ES-I3 (cell line): ENCODE data around the gene APPL1.

Experiments
- H3K36me3 ChIP-seq: 2 replicates; pipeline ENCODE4 v1.6.1; 2013; ENCODE audit warnings: mild to moderate bottlenecking, low read length, control low read depth, moderate library complexity; ENCODE audit not compliant: insufficient read depth
- H3K4me1 ChIP-seq: 2 replicates; pipeline ENCODE4 v1.6.1; 2013; ENCODE audit warnings: mild to moderate bottlenecking, control low read depth, low read length; ENCODE audit not compliant: insufficient read depth
- H3K9ac ChIP-seq: 2 replicates; pipeline ENCODE4 v1.6.1; 2013; ENCODE audit warnings: low read depth, mild to moderate bottlenecking, low read length, moderate library complexity
- H3K9me3 ChIP-seq: 2 replicates; pipeline ENCODE4 v1.6.1; 2013; ENCODE audit warnings: mild to moderate bottlenecking, low read length, moderate library complexity; ENCODE audit not compliant: control insufficient read depth, insufficient read depth

The APPL1 gene, protein sequence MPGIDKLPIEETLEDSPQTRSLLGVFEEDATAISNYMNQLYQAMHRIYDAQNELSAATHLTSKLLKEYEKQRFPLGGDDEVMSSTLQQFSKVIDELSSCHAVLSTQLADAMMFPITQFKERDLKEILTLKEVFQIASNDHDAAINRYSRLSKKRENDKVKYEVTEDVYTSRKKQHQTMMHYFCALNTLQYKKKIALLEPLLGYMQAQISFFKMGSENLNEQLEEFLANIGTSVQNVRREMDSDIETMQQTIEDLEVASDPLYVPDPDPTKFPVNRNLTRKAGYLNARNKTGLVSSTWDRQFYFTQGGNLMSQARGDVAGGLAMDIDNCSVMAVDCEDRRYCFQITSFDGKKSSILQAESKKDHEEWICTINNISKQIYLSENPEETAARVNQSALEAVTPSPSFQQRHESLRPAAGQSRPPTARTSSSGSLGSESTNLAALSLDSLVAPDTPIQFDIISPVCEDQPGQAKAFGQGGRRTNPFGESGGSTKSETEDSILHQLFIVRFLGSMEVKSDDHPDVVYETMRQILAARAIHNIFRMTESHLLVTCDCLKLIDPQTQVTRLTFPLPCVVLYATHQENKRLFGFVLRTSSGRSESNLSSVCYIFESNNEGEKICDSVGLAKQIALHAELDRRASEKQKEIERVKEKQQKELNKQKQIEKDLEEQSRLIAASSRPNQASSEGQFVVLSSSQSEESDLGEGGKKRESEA

GRCh38 chr3:57227204-57227929 lies at the start of gene APPL1:
Gene APPL1 (plus strand): TSS chr3:57227729. CDS start chr3:57227884, 155 bp downstream.
- no peaks in the 10 kb centered on the region; the same call in 1 of the 2 replicates for H3K36me3 ChIP-seq
- no peaks in the 10 kb centered on the region for H3K9me3 ChIP-seq
- no peaks in the 10 kb centered on the region for H3K4me1 ChIP-seq
- H3K9ac ChIP-seq = peak within 1 kb of the TSS; percentile 79

DNA sequence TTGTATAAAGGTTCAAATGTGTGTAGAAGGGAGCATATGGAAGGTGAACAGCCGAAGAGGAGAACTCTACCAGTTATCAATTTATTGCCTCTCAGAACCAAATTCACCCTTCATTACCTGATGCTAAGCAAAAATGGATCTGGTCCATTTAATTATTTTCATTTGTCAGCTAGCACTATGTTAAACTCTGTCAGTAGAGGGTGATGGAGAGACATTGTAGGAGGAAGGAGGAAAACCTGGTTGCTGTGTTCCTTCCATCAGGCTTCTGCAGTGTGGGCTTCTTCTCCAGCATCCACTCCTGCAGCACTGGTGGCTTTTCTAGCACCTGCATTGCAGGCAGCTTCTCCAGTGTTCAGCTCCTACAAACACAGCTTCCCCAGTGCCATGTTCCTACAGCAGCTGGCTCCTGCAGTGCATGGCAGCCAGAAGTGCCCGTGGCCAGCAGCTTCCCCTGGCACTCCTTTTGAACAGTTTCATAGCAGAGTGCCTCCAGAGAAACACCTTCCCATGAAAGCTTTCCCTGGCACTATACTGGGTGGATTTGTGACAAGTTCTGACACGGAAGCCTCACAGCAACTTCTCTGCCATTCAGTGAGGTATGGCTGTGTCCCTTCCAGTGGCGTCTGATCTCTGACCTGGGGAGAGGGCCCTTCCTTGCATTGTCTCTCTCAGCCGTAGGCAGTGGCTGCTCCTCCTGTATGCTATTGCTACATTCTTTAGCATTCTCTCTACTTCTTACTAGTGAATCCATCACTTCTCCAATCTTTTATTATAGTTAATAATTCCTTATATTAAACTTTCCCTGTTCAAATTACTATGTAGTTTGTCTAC lies 47.7 kb upstream of the APPL1 start:
- no peak overlapping the region for H3K9ac ChIP-seq
- no peaks in the 10 kb centered on the region for H3K36me3 ChIP-seq
- H3K4me1 ChIP-seq = peaks cover 9% of the 10 kb centered on the region; the same call in 1 of the 2 replicates
- no peaks in the 10 kb centered on the region for H3K9me3 ChIP-seq

DNA sequence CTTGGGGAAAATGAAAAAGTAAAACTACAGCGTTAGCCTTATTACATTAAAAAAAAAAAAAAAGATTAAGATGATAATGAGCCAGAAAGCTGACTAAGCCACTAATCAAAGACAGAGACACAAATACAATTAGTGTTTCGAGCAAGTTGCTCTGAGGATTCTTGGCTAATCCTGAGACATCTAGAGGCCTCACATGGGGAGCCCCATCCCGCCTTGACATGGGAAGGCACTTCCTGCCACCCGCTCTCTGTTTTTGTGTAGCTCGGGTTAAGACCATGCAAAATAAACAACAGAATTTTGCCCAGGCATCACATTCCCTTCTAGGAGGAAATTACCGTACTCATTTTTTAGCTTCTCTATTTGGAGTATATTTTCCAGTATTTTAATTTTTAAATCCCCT lies 43.0 kb upstream of the APPL1 start:
- Histone ChIP-seq H3K9ac (no peak overlapping the region), H3K4me1 (peaks cover 10% of the 10 kb centered on the region; the same call in 1 of the 2 replicates), H3K9me3 (no peaks in the 10 kb centered on the region), H3K36me3 (no peaks in the 10 kb centered on the region)

- Histone ChIP-seq H3K36me3 (no peaks in the 10 kb centered on the region), H3K9ac (no peak overlapping the region), H3K9me3 (no peaks in the 10 kb centered on the region), H3K4me1 (no peaks in the 10 kb centered on the region)
Observed at GRCh38 chr3:57192028-57192427, 35.5 kb upstream of the APPL1 start.

- Histone ChIP-seq H3K9ac (no peak overlapping the region), H3K36me3 (no peaks in the 10 kb centered on the region), H3K4me1 (peaks cover 2% of the 10 kb centered on the region; the same call in 1 of the 2 replicates), H3K9me3 (no peaks in the 10 kb centered on the region)
Observed at GRCh38 chr3:57194641-57195040, 32.9 kb upstream of the APPL1 start.

- H3K9me3 ChIP-seq = no peaks in the 10 kb centered on the region
- H3K4me1 ChIP-seq = peaks cover 19% of the 10 kb centered on the region
- peak within 1 kb of the TSS; percentile 19; the same call in 1 of the 2 replicates for H3K9ac ChIP-seq
- H3K36me3 ChIP-seq = no peaks in the 10 kb centered on the region
Observed at GRCh38 chr3:57199895-57200297, 27.6 kb upstream of the APPL1 start, which contains the start of gene HESX1. Gene HESX1 (minus strand): TSS chr3:57199978. CDS start chr3:57199918, 60 bp downstream.

DNA sequence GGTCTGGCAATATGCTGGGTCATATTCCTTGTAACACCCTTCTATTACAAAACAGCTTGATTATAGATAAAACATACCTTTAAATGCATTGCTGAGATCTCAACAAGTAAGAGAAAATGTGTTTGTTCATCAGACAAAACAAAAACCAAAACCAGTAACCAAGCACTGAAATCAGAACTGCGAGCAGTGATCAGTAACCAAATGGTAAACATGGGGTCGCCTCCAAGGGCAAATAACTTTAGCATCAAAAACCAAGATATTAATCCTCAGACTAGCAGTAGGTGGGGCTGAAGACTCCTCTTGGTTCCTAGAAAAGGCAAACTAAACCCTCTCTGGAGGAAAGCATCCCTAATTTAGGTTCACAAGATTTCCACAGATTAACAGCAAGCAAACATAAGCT lies 21.1 kb upstream of the APPL1 start:
- Histone ChIP-seq H3K9ac (no peak overlapping the region), H3K36me3 (no peaks in the 10 kb centered on the region), H3K4me1 (peaks cover 2% of the 10 kb centered on the region; the same call in 1 of the 2 replicates), H3K9me3 (no peaks in the 10 kb centered on the region)

DNA sequence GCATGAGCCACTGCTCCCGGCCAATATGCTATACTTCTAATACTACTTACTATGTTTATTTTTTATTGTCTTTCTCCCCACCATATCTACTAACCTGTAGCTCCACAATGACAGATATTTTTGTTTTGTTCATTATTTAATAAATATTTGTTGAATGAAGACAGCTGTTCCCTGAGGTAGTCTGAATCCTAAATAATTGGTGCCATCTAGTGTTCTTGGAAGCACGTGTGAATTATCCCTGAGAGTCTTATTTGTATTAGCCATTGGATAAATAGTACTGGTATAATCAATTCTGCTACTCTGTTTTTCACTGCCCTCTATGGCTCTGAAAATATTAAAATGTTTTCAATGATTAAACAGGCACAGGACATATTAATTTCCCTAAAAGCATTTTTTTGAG lies 5.6 kb upstream of the APPL1 start:
- Histone ChIP-seq H3K9me3 (no peaks in the 10 kb centered on the region), H3K9ac (no peak overlapping the region), H3K36me3 (no peaks in the 10 kb centered on the region), H3K4me1 (no peaks in the 10 kb centered on the region)

- Histone ChIP-seq H3K4me1 (no peaks in the 10 kb centered on the region), H3K9ac (no peak overlapping the region), H3K9me3 (no peaks in the 10 kb centered on the region), H3K36me3 (no peaks in the 10 kb centered on the region)
Observed at GRCh38 chr3:57224856-57225255, 2.7 kb upstream of the APPL1 start.

DNA sequence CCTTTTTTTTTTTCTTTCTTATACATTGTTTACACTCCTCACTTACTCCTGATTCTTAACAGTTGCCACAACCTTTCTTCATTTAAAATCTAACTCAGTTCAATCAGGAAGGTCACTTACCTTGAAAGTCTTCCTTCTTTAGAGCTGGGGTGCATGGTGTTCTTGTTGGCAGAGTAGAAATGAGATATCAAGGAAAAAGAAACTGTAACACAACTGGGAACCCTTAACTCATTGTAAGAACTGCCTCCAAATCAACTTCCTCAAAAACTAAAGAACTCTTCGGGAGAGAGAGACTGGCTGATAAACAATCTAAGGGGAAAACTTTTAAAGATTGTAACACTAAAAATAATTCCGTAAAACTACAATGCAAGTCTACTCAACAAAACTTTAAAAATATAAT lies 1.4 kb upstream of the APPL1 start:
- no peaks in the 10 kb centered on the region for H3K4me1 ChIP-seq
- no peaks in the 10 kb centered on the region for H3K9me3 ChIP-seq
- H3K36me3 ChIP-seq = no peaks in the 10 kb centered on the region
- no peak overlapping the region for H3K9ac ChIP-seq

DNA sequence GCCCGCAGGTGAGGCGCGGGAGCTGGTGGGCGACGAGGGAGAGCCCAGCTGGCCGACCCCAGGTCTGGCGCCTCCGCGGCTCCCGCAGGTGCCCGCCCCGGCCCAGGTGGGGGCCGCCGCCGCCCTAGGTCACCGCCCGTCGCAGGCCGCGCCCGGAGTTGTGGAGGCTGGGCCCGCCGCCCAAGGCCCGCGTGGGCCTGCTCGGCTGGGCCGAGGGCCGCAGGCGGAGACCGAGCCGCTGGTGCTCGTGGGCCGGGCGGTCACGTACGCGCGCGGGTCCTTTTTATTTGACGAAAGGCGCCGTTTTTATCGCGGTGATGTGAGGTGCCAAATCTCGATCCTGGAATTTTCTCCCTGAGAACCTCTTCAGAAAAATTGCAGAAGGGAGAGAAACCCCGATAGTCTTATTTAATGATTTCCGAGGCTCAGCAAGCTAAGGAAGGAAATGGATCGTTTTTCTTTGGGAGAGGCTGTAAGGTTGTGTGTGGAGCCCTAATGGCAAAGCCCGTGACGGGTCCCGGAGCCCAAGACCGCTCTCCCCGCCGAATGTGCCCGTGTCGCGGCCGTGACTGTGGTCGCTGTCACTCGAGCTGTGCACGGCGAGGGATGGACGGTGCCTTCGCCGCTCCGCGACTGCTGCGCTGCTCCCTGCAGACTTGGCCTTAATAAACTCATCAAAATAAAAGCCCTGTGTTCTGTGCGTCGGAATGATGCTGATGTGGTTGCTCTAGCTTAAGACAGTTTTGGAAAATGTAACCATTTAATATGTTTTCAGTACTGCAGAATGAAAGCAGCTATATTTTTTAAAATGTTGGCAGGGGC lies 612 bp downstream of the APPL1 start:
- Histone ChIP-seq H3K36me3 (no peaks in the 10 kb centered on the region; the same call in 1 of the 2 replicates), H3K4me1 (no peaks in the 10 kb centered on the region), H3K9ac (peak overlapping the region; percentile 79), H3K9me3 (no peaks in the 10 kb centered on the region)

DNA sequence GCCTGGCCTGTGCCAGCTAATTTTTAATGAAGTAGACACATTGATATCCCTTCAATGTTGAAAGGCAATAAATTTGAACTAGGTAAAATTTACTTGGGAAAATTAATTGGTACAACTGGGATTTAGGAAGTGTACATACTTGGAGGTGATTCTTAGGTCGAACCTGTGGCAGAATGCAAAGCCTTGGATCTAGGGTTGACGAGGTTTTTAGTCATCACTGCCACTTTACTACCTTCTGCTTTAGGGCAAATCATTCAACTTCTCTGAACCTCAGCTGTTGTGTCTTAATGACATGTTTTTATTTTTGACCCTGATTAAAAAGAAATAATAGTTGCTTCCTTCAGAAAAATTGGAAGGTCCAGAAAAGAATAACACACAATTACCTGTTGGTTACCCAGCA lies 2.5 kb downstream of the APPL1 start:
- Histone ChIP-seq H3K36me3 (no peaks in the 10 kb centered on the region; the same call in 1 of the 2 replicates), H3K4me1 (no peaks in the 10 kb centered on the region), H3K9me3 (no peaks in the 10 kb centered on the region), H3K9ac (no peak overlapping the region)

GRCh38 chr3:57233799-57234198 lies 6.3 kb downstream of the APPL1 start:
- H3K4me1 ChIP-seq = no peaks in the 10 kb centered on the region
- H3K36me3 ChIP-seq = peaks cover 6% of the 10 kb centered on the region
- no peaks in the 10 kb centered on the region for H3K9me3 ChIP-seq
- H3K9ac ChIP-seq = no peak overlapping the region
